Measurements from ENCODE around the gene NKTR.

The NKTR gene

GRCh38 chr3:42649006-42649405 lies 48.5 kb downstream of the NKTR start:
- ChIA-PET POLR2A (no interaction called here), CTCF (interaction anchor here (0.7 kb wide), 1 partner anchor 36 kb away, joined by 4 read pairs; no protein-coding TSS in a partner anchor)
- Histone ChIP-seq H3K4me3 (ENCODE audit: low read depth, low read length) (no peak overlapping the region), H3K9me3 (ENCODE audit: control insufficient read depth, insufficient read depth, low read depth, low read length) (no peaks in the 10 kb centered on the region), H3K36me3 (ENCODE audit: control insufficient read depth in 2 of 2, insufficient read depth in 1 of 2, low read length in 2 of 2) (peaks cover 4 to 64% of the 10 kb centered on the region in 2 experiments), H3K4me1 (ENCODE audit: control insufficient read depth, insufficient read depth, low read length) (no peaks in the 10 kb centered on the region), H3K27ac (ENCODE audit: extremely low read depth, low read depth, low read length) (no peak overlapping the region)
- no peak for TF ChIP-seq ZNF521 (tag by site-specific recombination; IDR thresholded peaks at IDR 0.05)

- Histone ChIP-seq H3K4me3 (ENCODE audit: low read depth, low read length) (no peak overlapping the region), H3K9me3 (ENCODE audit: control insufficient read depth, insufficient read depth, low read depth, low read length) (no peaks in the 10 kb centered on the region), H3K36me3 (ENCODE audit: control insufficient read depth in 2 of 2, insufficient read depth in 1 of 2, low read length in 2 of 2) (peaks cover 4 to 58% of the 10 kb centered on the region in 2 experiments), H3K4me1 (ENCODE audit: control insufficient read depth, insufficient read depth, low read length) (no peaks in the 10 kb centered on the region), H3K27ac (ENCODE audit: extremely low read depth, low read depth, low read length) (no peak overlapping the region)
- no peak for TF ChIP-seq ZNF600 (tag by site-specific recombination; IDR thresholded peaks at IDR 0.05)
- no peak for TF ChIP-seq ZNF280C (tag by site-specific recombination; IDR thresholded peaks at IDR 0.05)
- no peak for TF ChIP-seq ZSCAN18 (tag by site-specific recombination; IDR thresholded peaks at IDR 0.05)
- no peak for TF ChIP-seq PBX3 (CRISPR knock-in tag; IDR thresholded peaks at IDR 0.05)
- TF ChIP-seq INSM2 (tag by site-specific recombination; IDR thresholded peaks at IDR 0.05): no peak
- TF ChIP-seq OVOL3 (tag by site-specific recombination; IDR thresholded peaks at IDR 0.05): no peak
- no peak for TF ChIP-seq TRIM28 (IDR thresholded peaks at IDR 0.05; ENCODE audit: borderline replicate concordance, low read length)
- TF ChIP-seq ZNF791 (tag by site-specific recombination; IDR thresholded peaks at IDR 0.05): no peak
- TF ChIP-seq ZNF596 (tag by site-specific recombination; IDR thresholded peaks at IDR 0.05): no peak
- TF ChIP-seq PRDM10 (tag by site-specific recombination; IDR thresholded peaks at IDR 0.05): no peak
- no peak for TF ChIP-seq ZNF335 (tag by site-specific recombination; conservative IDR thresholded peaks at IDR 0.05)
- no peak for TF ChIP-seq ZNF610 (tag by site-specific recombination; IDR thresholded peaks at IDR 0.05; ENCODE audit: borderline replicate concordance)
- no peak for TF ChIP-seq ZNF580 (tag by site-specific recombination; IDR thresholded peaks at IDR 0.05)
- no peak for TF ChIP-seq ZBTB10 (tag by site-specific recombination; IDR thresholded peaks at IDR 0.05)
- ChIA-PET CTCF (no interaction called here), POLR2A (no interaction called here)
These were observed 49.3 kb downstream of the NKTR start for GRCh38 chr3:42649783-42650182.
